ENCODE measurements around the gene RPS5. TPM values are rescaled to one million over a fixed set of nuclear protein-coding genes. Genes with fewer than 3 reads are reported as not detected.
A peak's percentile ranks its signal among the peaks of the same experiment; 100 is the strongest.

RPS5 gene
- total and polyA plus RNA-seq, 9 of the 15 experiments (the other 6 are each of a cell fraction or from before 2014, with no cell fraction given): 1,228 to 3,570 (median 2,484) TPM

- ATAC-seq (peak; percentile 6), FAIRE-seq (peak; percentile 65), DNase-seq (ENCODE audit: extremely low read depth in 1 of 4, low spot score in 3 of 4) (peak in 1 of 4 experiments; percentile 59)
- ChIA-PET POLR2A (interaction anchor here (0.6 to 2.0 kb wide), 13 partner anchors 10 to 193 kb away, joined by 3 to 8 read pairs (median 3); partner anchors contain the start of genes ZNF497, ZNF584 and ZSCAN22), CTCF (ENCODE audit: low intra/inter-chr PET ratio) (no interaction called here)
- Histone ChIP-seq H3K9me1 (ENCODE audit: control insufficient read depth, insufficient read depth, low read length) (no peaks in the 10 kb centered on the region), H3K9ac (ENCODE audit: insufficient read depth in 1 of 2, low read depth in 2 of 2, low read length in 2 of 2) (peak overlapping the region; percentile 98 to 99), H2AFZ (ENCODE audit: low read depth, low read length) (no peak overlapping the region; the same call in 1 of the 2 replicates), H3K9me3 (replicated peaks; ENCODE audit: control insufficient read depth, insufficient read depth, low read depth, low read length) (no peaks in the 10 kb centered on the region), H3K27ac (ENCODE audit: extremely low read depth, low read depth, low read length) (peak overlapping the region; percentile 93), H3K36me3 (ENCODE audit: control insufficient read depth, insufficient read depth, low read length) (peaks cover 49% of the 10 kb centered on the region), H3K79me2 (ENCODE audit: control insufficient read depth, insufficient read depth, low read length) (peaks cover 71% of the 10 kb centered on the region), H3K4me3 (peak overlapping the region; percentile 92), H3K4me1 (replicated peaks in 1 of 2; ENCODE audit: control insufficient read depth in 2 of 2, insufficient read depth in 2 of 2, low read length in 2 of 2) (peaks cover 25 to 34% of the 10 kb centered on the region in 2 experiments), H4K20me1 (replicated peaks; ENCODE audit: control insufficient read depth, insufficient read depth, low read length) (peaks cover 13% of the 10 kb centered on the region), H3K4me2 (ENCODE audit: insufficient read depth, low read length) (peak overlapping the region; percentile 100), H3K27me3 (ENCODE audit: control insufficient read depth in 2 of 2, insufficient read depth in 2 of 2, low read length in 2 of 2) (no peaks in the 10 kb centered on the region)
- under 1% methylated on average over 38 of the region's 39 CpGs for WGBS (ENCODE audit: insufficient coverage, low coverage, missing lambda C conversion rate)
- intact Hi-C loops (cut with micrococcal nuclease): loop anchor here (5.0 kb wide), 1 partner anchor 205 kb away; the partner anchor contains the start of gene ZNF274
- in situ Hi-C loops (cut with MboI): no loop called here
- TSS peak; percentile 69 for BruUV-seq (replicated peaks)
- 0 out of 2 replicates have a peak, but pooled peaks have one; percentile 71 for TF ChIP-seq GTF2A2 (tag; IDR thresholded peaks at IDR 0.05)
- no peak for TF ChIP-seq TCF7L2 (IDR thresholded peaks at IDR 0.05; ENCODE audit: low read depth, low read length)
- no peak for TF ChIP-seq HSF4 (CRISPR knock-in tag; IDR thresholded peaks at IDR 0.05; ENCODE audit: borderline replicate concordance)
- TF ChIP-seq ZBTB11 (CRISPR knock-in tag; IDR thresholded peaks at IDR 0.05): peak in 1 of 3 experiments; percentile 36; a peak in 1 of 6 replicates
- 0 out of 2 replicates have a peak, but pooled peaks have one; percentile 9 for TF ChIP-seq HNRNPL (IDR thresholded peaks at IDR 0.05; ENCODE audit: low read depth, low read length)
- 0 out of 2 replicates have a peak, but pooled peaks have one; percentile 7 for TF ChIP-seq SMC3 (conservative IDR thresholded peaks at IDR 0.05; ENCODE audit: insufficient read depth, low read depth, low read length)
- peak; percentile 58; the same call in 1 of the 2 replicates for TF ChIP-seq NFATC3 (IDR thresholded peaks at IDR 0.05)
- TF ChIP-seq ELF1 (tag; IDR thresholded peaks at IDR 0.05): peak; percentile 71; the same call in 1 of the 2 replicates
- TF ChIP-seq ZNF197 (CRISPR knock-in tag; IDR thresholded peaks at IDR 0.05; ENCODE audit: low read depth): no peak
- peak; percentile 36; the same call in 1 of the 2 replicates for TF ChIP-seq HNRNPUL1 (IDR thresholded peaks at IDR 0.05; ENCODE audit: low read length)
- TF ChIP-seq, protein P1, sequence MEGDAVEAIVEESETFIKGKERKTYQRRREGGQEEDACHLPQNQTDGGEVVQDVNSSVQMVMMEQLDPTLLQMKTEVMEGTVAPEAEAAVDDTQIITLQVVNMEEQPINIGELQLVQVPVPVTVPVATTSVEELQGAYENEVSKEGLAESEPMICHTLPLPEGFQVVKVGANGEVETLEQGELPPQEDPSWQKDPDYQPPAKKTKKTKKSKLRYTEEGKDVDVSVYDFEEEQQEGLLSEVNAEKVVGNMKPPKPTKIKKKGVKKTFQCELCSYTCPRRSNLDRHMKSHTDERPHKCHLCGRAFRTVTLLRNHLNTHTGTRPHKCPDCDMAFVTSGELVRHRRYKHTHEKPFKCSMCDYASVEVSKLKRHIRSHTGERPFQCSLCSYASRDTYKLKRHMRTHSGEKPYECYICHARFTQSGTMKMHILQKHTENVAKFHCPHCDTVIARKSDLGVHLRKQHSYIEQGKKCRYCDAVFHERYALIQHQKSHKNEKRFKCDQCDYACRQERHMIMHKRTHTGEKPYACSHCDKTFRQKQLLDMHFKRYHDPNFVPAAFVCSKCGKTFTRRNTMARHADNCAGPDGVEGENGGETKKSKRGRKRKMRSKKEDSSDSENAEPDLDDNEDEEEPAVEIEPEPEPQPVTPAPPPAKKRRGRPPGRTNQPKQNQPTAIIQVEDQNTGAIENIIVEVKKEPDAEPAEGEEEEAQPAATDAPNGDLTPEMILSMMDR (IDR thresholded peaks at IDR 0.05 in 2 of 3, conservative IDR thresholded peaks at IDR 0.05 in 1 of 3; ENCODE audit: insufficient read depth in 2 of 3, low read depth in 1 of 3, low read length in 3 of 3): peak; percentile 34 to 42 (median 35); a peak in 5 of 6 replicates
- 0 out of 2 replicates have a peak, but pooled peaks have one; percentile 3 for TF ChIP-seq TCF3 (CRISPR knock-in tag; IDR thresholded peaks at IDR 0.05)
- TF ChIP-seq RAD21 (CRISPR knock-in tag; conservative IDR thresholded peaks at IDR 0.05 in 1 of 2, IDR thresholded peaks at IDR 0.05 in 1 of 2): peak in 1 of 2 experiments; percentile 34; a peak in 1 of 4 replicates
- TF ChIP-seq PHF8 (IDR thresholded peaks at IDR 0.05; ENCODE audit: borderline replicate concordance, low read length): peak; percentile 66
These were observed 487 bp downstream of the RPS5 start for GRCh38 chr19:58387338-58388174.
